CD8-positive, alpha-beta memory T cell (primary cell): ENCODE results near the gene SLC7A8. TPM values are rescaled to one million over a fixed set of nuclear protein-coding genes. Genes with fewer than 3 reads are reported as not detected.
A peak's percentile ranks its signal among the peaks of the same experiment; 100 is the strongest.

Experiments
- CTCF ChIA-PET: fragments of 350-600 bp; sonication (Branson Sonifier 250); formaldehyde crosslinking; loops from one replicate; lab custom pipeline; 2021; ENCODE audit warnings: antibody characterized with exemption; lab: Charles Lee
- POLR2A ChIA-PET: fragments of 350-600 bp; sonication (Branson Sonifier 250); formaldehyde crosslinking; loops from one replicate; lab custom pipeline; 2021; ENCODE audit warnings: antibody characterized with exemption; lab: Charles Lee
- DNase-seq, 5 donors: peaks; one replicate each; pipeline versions ENCODE4 v3.0.0 to v3.0.0-alpha.2; 2020 to 2022; ENCODE audit warnings: mixed read lengths in 1 of 5
- H3K27ac ChIP-seq: one replicate; pipeline ENCODE4 v1.7.0; 2013; ENCODE audit warnings: low read depth, mild to moderate bottlenecking, low read length, moderate library complexity
- H3K27me3 ChIP-seq: 2 replicates; pipeline ENCODE4 v1.7.0; 2013; ENCODE audit warnings: low read length, mild to moderate bottlenecking; ENCODE audit not compliant: insufficient read depth, poor library complexity, severe bottlenecking
- H3K36me3 ChIP-seq: 2 replicates; pipeline ENCODE4 v1.7.0; 2013; ENCODE audit warnings: mild to moderate bottlenecking, low read length, moderate library complexity; ENCODE audit not compliant: insufficient read depth
- H3K4me1 ChIP-seq: 2 replicates; pipeline ENCODE4 v1.7.0; 2013; ENCODE audit warnings: mild to moderate bottlenecking, low read length, moderate library complexity; ENCODE audit not compliant: insufficient read depth
- H3K4me3 ChIP-seq: 2 replicates; pipeline ENCODE4 v1.7.0; 2013; ENCODE audit warnings: mild to moderate bottlenecking, low read length
- H3K9me3 ChIP-seq: 2 replicates; pipeline ENCODE4 v1.7.0; 2013; ENCODE audit warnings: mild to moderate bottlenecking, low read length
- H3K27ac Mint-ChIP-seq, 8 donors: one replicate each; pipeline ENCODE4 v1.8.0; 2020 to 2021; ENCODE audit warnings: mixed read lengths in 8 of 8, mild to moderate bottlenecking in 6 of 8, inconsistent platforms in 3 of 8, moderate library complexity in 3 of 8
- H3K27me3 Mint-ChIP-seq, 2 donors: one replicate each; pipeline ENCODE4 v1.8.0; 2020 to 2021; ENCODE audit warnings: mixed read lengths in 2 of 2, mild to moderate bottlenecking in 1 of 2, moderate library complexity in 1 of 2
- H3K36me3 Mint-ChIP-seq, 3 donors: one replicate each; pipeline ENCODE4 v1.8.0; 2020 to 2021; ENCODE audit warnings: mixed read lengths in 3 of 3, inconsistent platforms in 1 of 3, mild to moderate bottlenecking in 1 of 3
- H3K4me1 Mint-ChIP-seq, 3 donors: one replicate each; pipeline ENCODE4 v1.8.0; 2020 to 2021; ENCODE audit warnings: mixed read lengths in 3 of 3, inconsistent platforms in 1 of 3, mild to moderate bottlenecking in 1 of 3
- H3K4me3 Mint-ChIP-seq, 7 donors: one replicate each; pipeline ENCODE4 v1.8.0; 2020 to 2021; ENCODE audit warnings: mixed read lengths in 7 of 7, mild to moderate bottlenecking in 6 of 7, moderate library complexity in 4 of 7, inconsistent platforms in 2 of 7
- H3K9me3 Mint-ChIP-seq, 5 donors: one replicate each; pipeline ENCODE4 v1.8.0; 2020 to 2022; ENCODE audit warnings: mixed read lengths in 5 of 5, mild to moderate bottlenecking in 3 of 5, moderate library complexity in 2 of 5, inconsistent platforms in 1 of 5
- polyA plus RNA-seq: library from polyadenylated mRNA; unstranded; fragments of 300-500 nt; fragmentation: Illumina TruSeq; gene quantifications from one replicate; pipeline ENCODE4 v1.2.3, GENCODE V29; 2021
- total RNA-seq, 2 experiments: library from RNA; stranded (reverse); gene quantifications; one replicate each; pipeline ENCODE4 v1.2.3, GENCODE V29; 2021

Gene SLC7A8
- total and polyA plus RNA-seq, 3 experiments from 2014 or later = 0.51 to 2.5 (median 1.4) TPM

GRCh38 chr14:23118506-23119362 is 64.7 kb downstream of the SLC7A8 start, which contains the start of gene CEBPE:
TSS of gene CEBPE (minus strand) at chr14:23119255. CDS start at chr14:23119091, 164 bp downstream.
- peaks cover 28 to 46% (median 28%) of the 10 kb centered on the region in 3 donors for H3K4me1 Mint-ChIP-seq
- DNase-seq = peak in 1 of 5 donors; percentile 8
- H3K4me3 Mint-ChIP-seq = peak within 1 kb of the TSS; percentile 6 to 77 (median 71)
- CTCF ChIA-PET = interaction anchor here (1.0 to 3.1 kb wide), 4 partner anchors 23 to 260 kb away, joined by 3 to 18 read pairs (median 6); partner anchors contain the start of genes ACIN1 and C14orf119
- peaks cover 5 to 14% of the 10 kb centered on the region in 2 donors for H3K27me3 Mint-ChIP-seq
- Histone ChIP-seq H3K36me3 (no peaks in the 10 kb centered on the region), H3K4me3 (peak within 1 kb of the TSS; percentile 59), H3K27me3 (no peaks in the 10 kb centered on the region), H3K27ac (peak within 1 kb of the TSS; percentile 10), H3K9me3 (no peaks in the 10 kb centered on the region), H3K4me1 (peaks cover 65% of the 10 kb centered on the region)
- H3K27ac Mint-ChIP-seq = peak within 1 kb of the TSS; percentile 58 to 96 (median 80)
- H3K36me3 Mint-ChIP-seq = no peaks in the 10 kb centered on the region
- H3K9me3 Mint-ChIP-seq = no peaks in the 10 kb centered on the region
- POLR2A ChIA-PET = interaction anchor here (2.1 kb wide), 1 partner anchor 24 kb away, joined by 32 read pairs; the partner anchor contains the start of genes ACIN1 and C14orf119

DNA sequence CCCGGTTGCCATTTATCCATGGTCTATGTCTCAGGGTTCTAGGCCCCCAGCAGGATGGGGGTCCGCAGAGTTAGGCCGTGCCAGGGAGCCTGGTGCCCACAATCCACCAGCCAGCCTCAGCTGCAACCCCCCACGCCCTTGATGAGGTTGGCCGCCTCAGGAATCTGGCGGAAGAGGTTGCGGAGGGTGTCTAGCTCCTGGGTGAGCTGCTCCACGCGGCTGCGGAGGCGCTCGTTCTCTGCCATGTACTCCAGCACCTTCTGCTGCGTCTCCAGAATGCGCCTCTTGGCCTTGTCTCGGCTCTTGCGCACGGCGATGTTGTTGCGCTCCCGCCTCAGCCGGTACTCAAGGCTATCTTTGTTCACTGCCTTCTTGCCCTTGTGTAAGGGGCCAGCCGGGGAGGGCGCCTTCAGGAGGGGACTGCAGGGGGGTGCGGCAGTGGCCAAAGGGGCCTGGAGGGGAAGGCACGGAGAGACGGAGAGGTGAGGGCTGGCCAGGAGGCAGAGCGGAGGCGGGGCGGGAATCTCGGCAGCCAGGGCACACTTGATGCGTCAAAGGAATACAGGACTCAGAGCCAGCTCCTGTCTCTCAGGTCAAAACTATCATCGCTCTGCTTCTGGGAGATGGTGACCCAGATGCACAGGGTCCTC is 66.0 kb downstream of the SLC7A8 start:
- Histone ChIP-seq H3K36me3 (no peaks in the 10 kb centered on the region), H3K4me1 (peaks cover 65% of the 10 kb centered on the region), H3K27me3 (no peaks in the 10 kb centered on the region), H3K9me3 (no peaks in the 10 kb centered on the region), H3K4me3 (no peak overlapping the region), H3K27ac (no peak overlapping the region)
- H3K27me3 Mint-ChIP-seq = peaks cover 5 to 14% of the 10 kb centered on the region in 2 donors
- no peaks in the 10 kb centered on the region for H3K36me3 Mint-ChIP-seq
- ChIA-PET CTCF (interaction anchor here (2.7 kb wide), 1 partner anchor 49 kb away, joined by 9 read pairs; no protein-coding TSS in a partner anchor), POLR2A (no interaction called here)
- H3K4me1 Mint-ChIP-seq = peaks cover 28 to 46% (median 28%) of the 10 kb centered on the region in 3 donors
- DNase-seq = no peak
- peak overlapping the region in 1 of 7 donors; percentile 72 for H3K4me3 Mint-ChIP-seq
- no peaks in the 10 kb centered on the region for H3K9me3 Mint-ChIP-seq
- peak overlapping the region in 3 of 8 donors; percentile 3 to 68 (median 27) for H3K27ac Mint-ChIP-seq

DNA sequence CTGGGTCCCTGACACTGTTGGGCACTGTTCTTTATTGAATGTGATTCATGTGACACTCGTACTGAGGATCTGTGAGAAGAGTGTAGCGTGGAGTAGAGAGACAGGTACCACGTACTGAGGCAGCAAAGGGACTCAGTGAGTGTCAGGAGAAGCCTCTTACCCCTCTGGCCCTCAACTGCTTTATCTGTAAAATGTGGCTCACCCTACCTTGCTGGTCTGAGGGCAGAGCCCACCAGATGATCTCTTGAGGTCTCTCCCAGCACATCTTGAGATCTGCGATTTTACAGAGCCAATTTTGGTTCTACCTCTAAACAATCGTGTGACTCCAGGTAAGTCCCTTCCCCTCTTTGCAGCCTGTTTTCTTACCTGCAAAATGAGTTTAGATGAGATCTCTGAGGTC is 67.5 kb downstream of the SLC7A8 start:
- Mint-ChIP-seq H3K27ac (peak overlapping the region in 3 of 8 donors; percentile 11 to 65 (median 29)), H3K4me3 (no peak overlapping the region), H3K9me3 (no peaks in the 10 kb centered on the region), H3K36me3 (no peaks in the 10 kb centered on the region), H3K4me1 (peaks cover 21 to 39% (median 21%) of the 10 kb centered on the region in 3 donors), H3K27me3 (peaks cover 5 to 14% of the 10 kb centered on the region in 2 donors)
- Histone ChIP-seq H3K4me1 (peaks cover 56% of the 10 kb centered on the region), H3K36me3 (no peaks in the 10 kb centered on the region), H3K27me3 (no peaks in the 10 kb centered on the region), H3K4me3 (no peak overlapping the region), H3K9me3 (no peaks in the 10 kb centered on the region), H3K27ac (no peak overlapping the region)
- CTCF ChIA-PET = no interaction called here
- POLR2A ChIA-PET = no interaction called here
- DNase-seq = no peak

GRCh38 chr14:23115039-23115731 is 68.3 kb downstream of the SLC7A8 start:
- Histone ChIP-seq H3K4me3 (no peak overlapping the region), H3K27ac (no peak overlapping the region), H3K9me3 (no peaks in the 10 kb centered on the region), H3K4me1 (peaks cover 49% of the 10 kb centered on the region), H3K36me3 (no peaks in the 10 kb centered on the region), H3K27me3 (no peaks in the 10 kb centered on the region)
- H3K27ac Mint-ChIP-seq = peak overlapping the region in 1 of 8 donors; percentile 23
- no peaks in the 10 kb centered on the region for H3K9me3 Mint-ChIP-seq
- H3K4me3 Mint-ChIP-seq = no peak overlapping the region
- H3K27me3 Mint-ChIP-seq = peaks cover 5 to 14% of the 10 kb centered on the region in 2 donors
- peaks cover 13 to 32% (median 13%) of the 10 kb centered on the region in 3 donors for H3K4me1 Mint-ChIP-seq
- ChIA-PET CTCF (no interaction called here), POLR2A (no interaction called here)
- no peaks in the 10 kb centered on the region for H3K36me3 Mint-ChIP-seq
- DNase-seq = no peak

GRCh38 chr14:23114669-23115038 is 68.8 kb downstream of the SLC7A8 start:
- no peak overlapping the region for H3K27ac Mint-ChIP-seq
- DNase-seq = no peak
- no peaks in the 10 kb centered on the region for H3K27me3 ChIP-seq
- H3K4me3 Mint-ChIP-seq = peak overlapping the region in 1 of 7 donors; percentile 34
- ChIA-PET POLR2A (no interaction called here), CTCF (no interaction called here)
- H3K36me3 ChIP-seq = no peaks in the 10 kb centered on the region
- H3K4me1 ChIP-seq = peaks cover 44% of the 10 kb centered on the region
- H3K27me3 Mint-ChIP-seq = peaks cover 5 to 14% of the 10 kb centered on the region in 2 donors
- no peak overlapping the region for H3K4me3 ChIP-seq
- H3K4me1 Mint-ChIP-seq = peaks cover 8 to 26% (median 8%) of the 10 kb centered on the region in 3 donors
- H3K27ac ChIP-seq = no peak overlapping the region
- no peaks in the 10 kb centered on the region for H3K36me3 Mint-ChIP-seq
- no peaks in the 10 kb centered on the region for H3K9me3 Mint-ChIP-seq
- no peaks in the 10 kb centered on the region for H3K9me3 ChIP-seq

GRCh38 chr14:23114120-23114458 is 69.4 kb downstream of the SLC7A8 start:
- ChIA-PET POLR2A (no interaction called here), CTCF (interaction anchor here (1.1 kb wide), 1 partner anchor 56 kb away, joined by 3 read pairs; no protein-coding TSS in a partner anchor)
- peaks cover 4 to 14% of the 10 kb centered on the region in 2 donors for H3K27me3 Mint-ChIP-seq
- DNase-seq = no peak
- Histone ChIP-seq H3K4me3 (no peak overlapping the region), H3K36me3 (no peaks in the 10 kb centered on the region), H3K4me1 (peaks cover 38% of the 10 kb centered on the region), H3K27me3 (no peaks in the 10 kb centered on the region), H3K27ac (no peak overlapping the region), H3K9me3 (no peaks in the 10 kb centered on the region)
- H3K4me3 Mint-ChIP-seq = no peak overlapping the region
- H3K36me3 Mint-ChIP-seq = no peaks in the 10 kb centered on the region
- no peaks in the 10 kb centered on the region for H3K9me3 Mint-ChIP-seq
- H3K4me1 Mint-ChIP-seq = peaks cover 2 to 21% (median 3%) of the 10 kb centered on the region in 3 donors
- no peak overlapping the region for H3K27ac Mint-ChIP-seq

DNA sequence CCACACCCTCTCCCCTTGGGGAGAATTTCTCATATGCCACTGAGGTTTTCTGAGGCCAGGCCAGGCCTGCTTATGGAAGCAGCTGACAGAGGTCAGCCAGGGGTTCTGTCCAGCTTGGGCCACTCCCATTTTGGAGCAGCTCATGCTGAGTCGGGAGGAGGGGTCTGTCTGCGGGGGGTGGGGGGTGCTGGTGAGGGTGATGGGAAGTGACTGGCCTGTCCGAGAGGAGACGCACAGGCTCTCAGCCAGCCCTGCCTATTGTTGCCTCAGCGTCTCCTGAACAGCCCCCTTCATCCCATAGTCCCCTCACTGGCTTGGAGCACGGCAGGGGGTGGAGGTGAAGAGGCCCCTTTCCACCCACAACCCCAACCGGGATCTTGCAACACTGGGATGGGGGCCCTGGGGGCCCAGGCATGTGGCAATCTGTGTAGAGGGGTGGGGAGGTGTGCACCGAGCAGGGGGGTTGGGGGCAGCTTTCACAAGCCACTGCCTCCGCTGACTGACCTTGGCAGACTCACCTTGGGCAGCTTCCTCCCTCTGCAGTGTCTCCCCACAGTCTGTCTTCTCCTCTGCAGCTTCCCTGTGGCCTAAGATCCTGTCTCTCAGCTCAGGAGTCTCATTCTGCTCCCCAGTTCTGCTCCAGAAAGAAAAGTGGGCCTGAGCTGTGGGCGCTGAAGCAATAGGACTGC is 69.9 kb downstream of the SLC7A8 start:
- no peak overlapping the region for H3K27ac ChIP-seq
- no peaks in the 10 kb centered on the region for H3K9me3 ChIP-seq
- Mint-ChIP-seq H3K9me3 (no peaks in the 10 kb centered on the region), H3K36me3 (no peaks in the 10 kb centered on the region), H3K4me3 (no peak overlapping the region), H3K27me3 (peaks cover 4 to 14% of the 10 kb centered on the region in 2 donors), H3K27ac (no peak overlapping the region), H3K4me1 (peaks cover 0 to 15% (median 0%) of the 10 kb centered on the region in 3 donors)
- ChIA-PET POLR2A (no interaction called here), CTCF (interaction anchor here (0.6 to 2.3 kb wide), 5 partner anchors 7 to 215 kb away, joined by 3 to 9 read pairs (median 4); no protein-coding TSS in a partner anchor)
- peaks cover 33% of the 10 kb centered on the region for H3K4me1 ChIP-seq
- DNase-seq = no peak
- no peaks in the 10 kb centered on the region for H3K27me3 ChIP-seq
- no peaks in the 10 kb centered on the region for H3K36me3 ChIP-seq
- no peak overlapping the region for H3K4me3 ChIP-seq
